Adrenal gland (tissue), 12 donors: ENCODE measurements around the gene IL16. TPM values are rescaled to one million over a fixed set of nuclear protein-coding genes. Genes with fewer than 3 reads are reported as not detected.

Source experiments
- DNase-seq, 7 donors: peaks; one replicate each; pipeline ENCODE4 v3.0.0-alpha.2; 2019 to 2020
- H3K27ac ChIP-seq, 5 donors: fragments of 200-600 bp; sonication (generic) in 4 of 5; 1 replicate in 3 of 5; 2 replicates in 2 of 5; pipeline versions ENCODE4 v1.5.1 to v1.8.0; 2016 to 2020; ENCODE audit warnings: mild to moderate bottlenecking in 1 of 5
- H3K27me3 ChIP-seq: fragments of 200-600 bp; 2 replicates; pipeline ENCODE4 v1.8.0; 2021
- H3K36me3 ChIP-seq, 2 donors: fragments of 200-600 bp; replicated peaks in 1 of 2; 1 replicate in 1 of 2; 2 replicates in 1 of 2; pipeline versions ENCODE4 v1.5.1 to v1.8.0; 2018 to 2022
- H3K4me1 ChIP-seq, 2 donors: fragments of 200-600 bp; replicated peaks in 1 of 2; 1 replicate in 1 of 2; 2 replicates in 1 of 2; pipeline versions ENCODE4 v1.5.1 to v1.8.0; 2018 to 2021
- H3K4me3 ChIP-seq, 4 donors: fragments of 200-600 bp; sonication (generic) in 3 of 4; one replicate each; pipeline ENCODE4 v1.5.1; 2016 to 2018
- H3K9me3 ChIP-seq, 3 donors: fragments of 200-600 bp; sonication (generic) in 1 of 3; replicated peaks in 1 of 3; 1 replicate in 2 of 3; 2 replicates in 1 of 3; pipeline versions ENCODE4 v1.5.1 to v1.8.0; 2016 to 2021
- POLR2A ChIP-seq, 2 donors: fragments of 450-650 bp; IDR thresholded peaks; one replicate each; pipeline ENCODE4 v1.6.1; 2017; ENCODE audit warnings: antibody characterized with exemption in 2 of 2, mild to moderate bottlenecking in 2 of 2, moderate library complexity in 1 of 2
- WGBS, 4 donors: extraction: QIAGEN DNeasy Blood & Tissue Kit in 2 of 4; methylation state at CpG; one replicate each; pipeline versions ENCODE4 v1.1.5 to v1.1.7; 2013 to 2017; 5-methylcytosine and 5-hydroxymethylcytosine counted together
- intact Hi-C, 2 donors: fragments of 100-400 bp; cut with DNase I; formaldehyde crosslinking; loops; one replicate each; pipeline versions ENCODE4 v1.14.1 to v1.15.0; 2022 to 2023
- polyA plus RNA-seq, 3 donors: library from polyadenylated mRNA; stranded (reverse); fragments of 200-250 nt in 2 of 3; fragments of 350-450 nt in 1 of 3; fragmentation: Illumina TruSeq in 1 of 3; extraction: RNeasy Lipid Tissue Mini Kit (QIAGEN cat#74804) in 1 of 3; gene quantifications; one replicate each; pipeline ENCODE4 v1.2.3, GENCODE V29; 2013 to 2014
- total RNA-seq, 9 donors: library from RNA; depleted of rRNA in 4 of 9; stranded (reverse); fragments of >200 nt in 4 of 9; fragments of 120-200 nt in 1 of 9; fragmentation: NEBNext Ultra II Directional in 1 of 9; extraction: Animal tissue kit (Norgen Biotek cat#: 25700) in 1 of 9; gene quantifications; one replicate each; pipeline versions ENCODE4 v1.1.0 to v1.2.4, GENCODE V29; 2013 to 2023
- TF ChIP-seq, protein P1 (sequence below), 6 experiments: fragments of 450-650 bp in 4 of 6; fragments of 200-600 bp in 2 of 6; sonication (generic) in 1 of 6; IDR thresholded peaks; 1 replicate in 5 of 6; 2 replicates in 1 of 6; pipeline versions ENCODE4 v1.5.1 to v1.8.0; 2016 to 2021; ENCODE audit warnings: antibody characterized with exemption in 6 of 6, mild to moderate bottlenecking in 2 of 6, moderate library complexity in 1 of 6
- donor health status: healthy with polysubstance abuse.
- donor health status: Bipolar disorder and iron deficiency.
- donor health status: DM: yes; HTN: yes; CAD: no.
- donor health status: DM: no; HTN: no; CAD: no.
- donor health status: DM: no; HTN: no; CAD: no.
- donor health status: DM: yes; HTN: yes; CAD: no.

The IL16 gene
- total and polyA plus RNA-seq, 12 donors = 2.2 to 16.0 (median 6.3) TPM

DNA sequence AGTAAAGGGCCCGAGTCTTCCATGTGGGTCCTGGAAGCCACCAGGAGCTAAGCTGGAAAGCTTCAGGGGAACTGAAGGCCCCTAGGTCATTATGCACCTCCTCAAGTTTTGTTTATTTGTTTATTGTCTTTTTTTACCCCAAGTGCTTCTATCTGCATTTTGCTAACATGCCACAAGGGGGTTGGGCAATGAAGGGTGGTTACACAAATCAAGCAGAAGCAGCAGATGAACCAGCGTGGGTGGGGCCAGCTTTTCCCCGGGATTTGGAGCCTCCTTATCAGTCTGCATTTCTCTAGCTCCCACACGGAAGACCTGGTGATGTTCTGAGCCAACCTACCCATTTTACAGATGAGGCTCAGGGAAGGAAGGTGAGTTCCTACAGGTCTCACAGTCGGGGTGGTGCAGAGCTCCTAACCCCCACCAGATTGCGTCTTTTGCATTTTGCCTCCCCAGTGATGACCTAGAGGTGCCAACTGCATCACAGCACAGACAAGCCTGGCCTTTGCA is 160.6 kb downstream of the IL16 start:
- no peaks in the 10 kb centered on the region for H3K4me1 ChIP-seq
- TF ChIP-seq, protein P1, sequence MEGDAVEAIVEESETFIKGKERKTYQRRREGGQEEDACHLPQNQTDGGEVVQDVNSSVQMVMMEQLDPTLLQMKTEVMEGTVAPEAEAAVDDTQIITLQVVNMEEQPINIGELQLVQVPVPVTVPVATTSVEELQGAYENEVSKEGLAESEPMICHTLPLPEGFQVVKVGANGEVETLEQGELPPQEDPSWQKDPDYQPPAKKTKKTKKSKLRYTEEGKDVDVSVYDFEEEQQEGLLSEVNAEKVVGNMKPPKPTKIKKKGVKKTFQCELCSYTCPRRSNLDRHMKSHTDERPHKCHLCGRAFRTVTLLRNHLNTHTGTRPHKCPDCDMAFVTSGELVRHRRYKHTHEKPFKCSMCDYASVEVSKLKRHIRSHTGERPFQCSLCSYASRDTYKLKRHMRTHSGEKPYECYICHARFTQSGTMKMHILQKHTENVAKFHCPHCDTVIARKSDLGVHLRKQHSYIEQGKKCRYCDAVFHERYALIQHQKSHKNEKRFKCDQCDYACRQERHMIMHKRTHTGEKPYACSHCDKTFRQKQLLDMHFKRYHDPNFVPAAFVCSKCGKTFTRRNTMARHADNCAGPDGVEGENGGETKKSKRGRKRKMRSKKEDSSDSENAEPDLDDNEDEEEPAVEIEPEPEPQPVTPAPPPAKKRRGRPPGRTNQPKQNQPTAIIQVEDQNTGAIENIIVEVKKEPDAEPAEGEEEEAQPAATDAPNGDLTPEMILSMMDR (IDR thresholded peaks at IDR 0.05) = no peak
- no peak for TF ChIP-seq POLR2A (IDR thresholded peaks at IDR 0.05)
- no peak for DNase-seq
- intact Hi-C loops = no loop called here
- 58 to 78% (median 76%) methylated on average over 5 to 6 of the region's 6 CpGs for WGBS, 4 donors
- H3K4me3 ChIP-seq = no peak overlapping the region
- H3K27me3 ChIP-seq = no peaks in the 10 kb centered on the region
- H3K36me3 ChIP-seq = no peaks in the 10 kb centered on the region
- no peaks in the 10 kb centered on the region for H3K9me3 ChIP-seq
- H3K27ac ChIP-seq = no peak overlapping the region

- Histone ChIP-seq H3K27ac (no peak overlapping the region), H3K27me3 (no peaks in the 10 kb centered on the region), H3K4me3 (no peak overlapping the region), H3K4me1 (no peaks in the 10 kb centered on the region), H3K9me3 (no peaks in the 10 kb centered on the region), H3K36me3 (no peaks in the 10 kb centered on the region)
- intact Hi-C loops = no loop called here
- 83 to 95% (median 89%) methylated on average over 6 of the region's 6 CpGs for WGBS, 4 donors
- no peak for DNase-seq
- no peak for TF ChIP-seq POLR2A (IDR thresholded peaks at IDR 0.05)
- TF ChIP-seq, protein P1 (IDR thresholded peaks at IDR 0.05) = no peak
These were observed 161.6 kb downstream of the IL16 start for GRCh38 chr15:81358248-81358647.

- no peak for DNase-seq
- H3K27me3 ChIP-seq = no peaks in the 10 kb centered on the region
- no peak overlapping the region for H3K27ac ChIP-seq
- H3K4me3 ChIP-seq = no peak overlapping the region
- no peaks in the 10 kb centered on the region for H3K4me1 ChIP-seq
- no peak for TF ChIP-seq POLR2A (IDR thresholded peaks at IDR 0.05)
- TF ChIP-seq, protein P1 (IDR thresholded peaks at IDR 0.05) = no peak
- intact Hi-C loops = no loop called here
- 80 to 84% (median 83%) methylated on average over 5 of the region's 5 CpGs for WGBS, 4 donors
- no peaks in the 10 kb centered on the region for H3K9me3 ChIP-seq
- no peaks in the 10 kb centered on the region for H3K36me3 ChIP-seq
These were observed 163.8 kb downstream of the IL16 start for GRCh38 chr15:81360491-81360890.

GRCh38 chr15:81361891-81362290 is 165.2 kb downstream of the IL16 start:
- intact Hi-C loops = no loop called here
- H3K4me3 ChIP-seq = no peak overlapping the region

More at GRCh38 chr15:81361891-81362290, 165.2 kb downstream of the IL16 start:
- TF ChIP-seq, protein P1 (IDR thresholded peaks at IDR 0.05) = no peak
- TF ChIP-seq POLR2A (IDR thresholded peaks at IDR 0.05) = no peak
- DNase-seq = no peak
- H3K9me3 ChIP-seq = no peaks in the 10 kb centered on the region
- no peaks in the 10 kb centered on the region for H3K4me1 ChIP-seq
- H3K36me3 ChIP-seq = no peaks in the 10 kb centered on the region
- no peaks in the 10 kb centered on the region for H3K27me3 ChIP-seq
- WGBS, 4 donors = 80 to 88% (median 83%) methylated on average over 7 of the region's 7 CpGs
- no peak overlapping the region for H3K27ac ChIP-seq
